SU-DHL-6 (cell line): Measurements from ENCODE around the gene LAMA3.

Source experiments
- H2AFZ ChIP-seq: fragments of 200-600 bp; sonication (generic); 2 replicates; pipeline ENCODE4 v1.6.1; 2014; ENCODE audit warnings: low read depth, mild to moderate bottlenecking, moderate library complexity, mixed read lengths, antibody characterized with exemption, low read length; ENCODE audit not compliant: severe bottlenecking
- H3F3A ChIP-seq: fragments of 200-600 bp; shearing (Covaris generic); 2 replicates; pipeline ENCODE4 v1.6.0; 2016; ENCODE audit warnings: antibody characterized with exemption, mild to moderate bottlenecking; ENCODE audit not compliant: insufficient read depth
- H3K27ac ChIP-seq: fragments of 200-600 bp; sonication (generic); 2 replicates; pipeline ENCODE4 v1.5.1; 2016; ENCODE audit warnings: low read depth, mild to moderate bottlenecking, low read length, moderate library complexity, mixed read lengths
- H3K27me3 ChIP-seq: fragments of 200-600 bp; sonication (generic), shearing (Covaris generic); 2 replicates; pipeline ENCODE4 v1.6.0; 2014; ENCODE audit warnings: mild to moderate bottlenecking, low read length
- H3K36me3 ChIP-seq: fragments of 200-600 bp; sonication (generic); 2 replicates; pipeline ENCODE4 v1.6.1; 2014; ENCODE audit warnings: mild to moderate bottlenecking, low read length, mixed read lengths
- H3K4me2 ChIP-seq: fragments of 300-600, 200-600 bp; shearing (Covaris generic), sonication (generic); 2 replicates; pipeline ENCODE4 v1.6.0; 2014; ENCODE audit warnings: low read length, low read depth, mild to moderate bottlenecking; ENCODE audit not compliant: poor library complexity, severe bottlenecking
- H3K4me3 ChIP-seq: fragments of 200-600 bp; sonication (generic); 2 replicates; pipeline ENCODE4 v1.5.1; 2014; ENCODE audit warnings: antibody characterized with exemption, low read length, mild to moderate bottlenecking, mixed read lengths; ENCODE audit not compliant: insufficient read depth, poor library complexity, severe bottlenecking
- H3K79me2 ChIP-seq: fragments of 200-600 bp; sonication (generic); 2 replicates; pipeline ENCODE4 v1.6.1; 2014; ENCODE audit warnings: mild to moderate bottlenecking, low read length, moderate library complexity; ENCODE audit not compliant: insufficient read depth
- H3K9ac ChIP-seq: fragments of 200-600 bp; sonication (generic); 2 replicates; pipeline ENCODE4 v1.7.0; 2014; ENCODE audit warnings: mild to moderate bottlenecking, low read length
- H3K9me2 ChIP-seq: fragments of 200-600 bp; sonication (generic); replicated peaks from 2 replicates; pipeline ENCODE4 v1.6.1; 2014; ENCODE audit warnings: low read length; ENCODE audit not compliant: insufficient read depth
- H3K9me3 ChIP-seq: fragments of 200-600 bp; sonication (generic); 2 replicates; pipeline ENCODE4 v1.6.1; 2014; ENCODE audit warnings: low read length, mixed read lengths; ENCODE audit not compliant: insufficient read depth
- H4K20me1 ChIP-seq: fragments of 200-600 bp; sonication (generic); 2 replicates; pipeline ENCODE4 v1.6.1; 2014; ENCODE audit warnings: low read depth, mild to moderate bottlenecking, antibody characterized with exemption, low read length, moderate library complexity, mixed read lengths
- EZH2phosphoT487 ChIP-seq: fragments of 200-600 bp; sonication (generic), shearing (Covaris generic); conservative IDR thresholded peaks from 2 replicates; pipeline ENCODE4 v1.6.1; 2018; ENCODE audit warnings: mild to moderate bottlenecking, antibody characterized with exemption, low read length, moderate library complexity, mixed read lengths
- TF ChIP-seq, protein P1 (sequence below): fragments of 200-600 bp; sonication (generic); IDR thresholded peaks from one replicate; pipeline ENCODE4 v1.5.1; 2017; ENCODE audit warnings: antibody characterized with exemption, mild to moderate bottlenecking, low read length, moderate library complexity; ENCODE audit not compliant: insufficient read depth, poor library complexity, severe bottlenecking

Gene LAMA3

GRCh38 chr18:23938043-23938756 is 248.9 kb downstream of the LAMA3 start:
- H3K36me3 ChIP-seq = no peaks in the 10 kb centered on the region
- no peaks in the 10 kb centered on the region for H3F3A ChIP-seq
- TF ChIP-seq, protein P1, sequence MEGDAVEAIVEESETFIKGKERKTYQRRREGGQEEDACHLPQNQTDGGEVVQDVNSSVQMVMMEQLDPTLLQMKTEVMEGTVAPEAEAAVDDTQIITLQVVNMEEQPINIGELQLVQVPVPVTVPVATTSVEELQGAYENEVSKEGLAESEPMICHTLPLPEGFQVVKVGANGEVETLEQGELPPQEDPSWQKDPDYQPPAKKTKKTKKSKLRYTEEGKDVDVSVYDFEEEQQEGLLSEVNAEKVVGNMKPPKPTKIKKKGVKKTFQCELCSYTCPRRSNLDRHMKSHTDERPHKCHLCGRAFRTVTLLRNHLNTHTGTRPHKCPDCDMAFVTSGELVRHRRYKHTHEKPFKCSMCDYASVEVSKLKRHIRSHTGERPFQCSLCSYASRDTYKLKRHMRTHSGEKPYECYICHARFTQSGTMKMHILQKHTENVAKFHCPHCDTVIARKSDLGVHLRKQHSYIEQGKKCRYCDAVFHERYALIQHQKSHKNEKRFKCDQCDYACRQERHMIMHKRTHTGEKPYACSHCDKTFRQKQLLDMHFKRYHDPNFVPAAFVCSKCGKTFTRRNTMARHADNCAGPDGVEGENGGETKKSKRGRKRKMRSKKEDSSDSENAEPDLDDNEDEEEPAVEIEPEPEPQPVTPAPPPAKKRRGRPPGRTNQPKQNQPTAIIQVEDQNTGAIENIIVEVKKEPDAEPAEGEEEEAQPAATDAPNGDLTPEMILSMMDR = no peak
- H3K4me3 ChIP-seq = no peak overlapping the region
- no peaks in the 10 kb centered on the region for H3K9me3 ChIP-seq
- no peaks in the 10 kb centered on the region for H4K20me1 ChIP-seq
- H3K27me3 ChIP-seq = no peaks in the 10 kb centered on the region
- H3K9ac ChIP-seq = no peak overlapping the region
- H3K4me2 ChIP-seq = no peak overlapping the region
- H3K27ac ChIP-seq = no peak overlapping the region
- H3K9me2 ChIP-seq = no peaks in the 10 kb centered on the region
- no peaks in the 10 kb centered on the region for H3K79me2 ChIP-seq
- no peak overlapping the region for H2AFZ ChIP-seq

- Histone ChIP-seq H3K4me2 (no peak overlapping the region), H3K36me3 (no peaks in the 10 kb centered on the region), H3K4me3 (no peak overlapping the region), H3K27ac (no peak overlapping the region), H3K9ac (no peak overlapping the region), H3K9me3 (no peaks in the 10 kb centered on the region), H4K20me1 (no peaks in the 10 kb centered on the region), H3K79me2 (no peaks in the 10 kb centered on the region), H3F3A (no peaks in the 10 kb centered on the region), H3K9me2 (no peaks in the 10 kb centered on the region), H3K27me3 (no peaks in the 10 kb centered on the region), H2AFZ (no peak overlapping the region)
- TF ChIP-seq, protein P1 = no peak
- no peak for TF ChIP-seq EZH2phosphoT487
These were observed 249.7 kb downstream of the LAMA3 start for GRCh38 chr18:23938901-23939341.

GRCh38 chr18:23939366-23939765 is 250.1 kb downstream of the LAMA3 start:
- TF ChIP-seq, protein P1 = no peak
- TF ChIP-seq EZH2phosphoT487 = no peak
- no peaks in the 10 kb centered on the region for H3K79me2 ChIP-seq
- no peaks in the 10 kb centered on the region for H4K20me1 ChIP-seq
- H3F3A ChIP-seq = no peaks in the 10 kb centered on the region
- no peaks in the 10 kb centered on the region for H3K9me2 ChIP-seq
- no peak overlapping the region for H2AFZ ChIP-seq
- no peak overlapping the region for H3K4me2 ChIP-seq
- H3K36me3 ChIP-seq = no peaks in the 10 kb centered on the region
- H3K9me3 ChIP-seq = no peaks in the 10 kb centered on the region
- no peak overlapping the region for H3K9ac ChIP-seq
- no peaks in the 10 kb centered on the region for H3K27me3 ChIP-seq
- no peak overlapping the region for H3K27ac ChIP-seq
- H3K4me3 ChIP-seq = no peak overlapping the region
